IMR-90 (cell line): ENCODE results near the gene C2CD4D. TPM values are rescaled to one million over a fixed set of nuclear protein-coding genes. Genes with fewer than 3 reads are reported as not detected.

Experiments used
- ATAC-seq: fragments of 200-7000 bp; cut with Tn5 transposase; 2 replicates; pipeline ENCODE4 v1.9.1; 2020; ENCODE audit warnings: low read depth, mild to moderate bottlenecking, moderate library complexity
- BruUV-seq: library from RNA; stranded (reverse); fragments of 400-500 nt; replicated peaks from 2 replicates; lab custom pipeline; 2021; lab: Mats Ljungman, UMichigan
- CTCF ChIA-PET: fragments of 300-600 bp; formaldehyde crosslinking; extraction: SDS; loops from one replicate; lab custom pipeline; 2021; ENCODE audit warnings: antibody characterized with exemption; lab: Yijun Ruan, JAX
- POLR2A ChIA-PET: fragments of 300-600 bp; sonication (Branson Sonifier 250); formaldehyde crosslinking; loops from one replicate; lab custom pipeline; 2022; ENCODE audit warnings: antibody characterized with exemption; ENCODE audit not compliant: unreplicated experiment; lab: Charles Lee
- DNase-seq: peaks from one replicate; pipeline ENCODE4 v3.0.0; 2013
- H2AFZ ChIP-seq: replicated peaks from 2 replicates; pipeline ENCODE3; 2013; ENCODE audit warnings: low read length, mild to moderate bottlenecking; ENCODE audit not compliant: poor library complexity
- H2AK5ac ChIP-seq: 2 replicates; pipeline ENCODE4 v1.6.1; 2013; ENCODE audit warnings: low read depth, low read length, inconsistent platforms
- H2AK9ac ChIP-seq: replicated peaks from 2 replicates; pipeline ENCODE3; 2013; ENCODE audit warnings: mild to moderate bottlenecking, low read depth, low read length, moderate library complexity; ENCODE audit not compliant: poor library complexity
- H2BK120ac ChIP-seq: 2 replicates; pipeline ENCODE4 v1.6.1; 2013; ENCODE audit warnings: low read depth, low read length, inconsistent platforms
- H2BK15ac ChIP-seq: 3 replicates; pipeline ENCODE4 v1.6.1; 2013; ENCODE audit warnings: low read depth, low read length, inconsistent platforms
- H2BK20ac ChIP-seq: 2 replicates; pipeline ENCODE4 v1.6.1; 2013; ENCODE audit warnings: low read depth, mild to moderate bottlenecking, inconsistent platforms, low read length, moderate library complexity
- H2BK5ac ChIP-seq: 2 replicates; pipeline ENCODE4 v1.6.1; 2013; ENCODE audit warnings: mild to moderate bottlenecking, low read depth, low read length, inconsistent platforms; ENCODE audit not compliant: poor library complexity, severe bottlenecking
- H3K14ac ChIP-seq: replicated peaks from 2 replicates; pipeline ENCODE4 v1.6.1; 2013; ENCODE audit warnings: low read depth, low read length, inconsistent platforms
- H3K18ac ChIP-seq: 2 replicates; pipeline ENCODE4 v1.6.1; 2013; ENCODE audit warnings: low read depth, low read length, control low read depth
- H3K23ac ChIP-seq: 2 replicates; pipeline ENCODE4 v1.6.1; 2013; ENCODE audit warnings: low read depth, low read length, inconsistent platforms
- H3K27ac ChIP-seq: 2 replicates; pipeline ENCODE4 v1.5.1; 2013; ENCODE audit warnings: mild to moderate bottlenecking, control low read depth, low read length; ENCODE audit not compliant: insufficient read depth
- H3K27me3 ChIP-seq: 2 replicates; pipeline ENCODE4 v1.6.1; 2013; ENCODE audit warnings: low read length; ENCODE audit not compliant: control insufficient read depth, insufficient read depth
- H3K36me3 ChIP-seq: 2 replicates; pipeline ENCODE4 v1.6.1; 2013; ENCODE audit warnings: low read length, mixed read lengths; ENCODE audit not compliant: control insufficient read depth, insufficient read depth
- H3K4ac ChIP-seq: 2 replicates; pipeline ENCODE4 v1.6.1; 2013; ENCODE audit warnings: low read depth, low read length, inconsistent platforms
- H3K4me1 ChIP-seq: 2 replicates; pipeline ENCODE4 v1.6.1; 2013; ENCODE audit warnings: low read length, mixed read lengths; ENCODE audit not compliant: control insufficient read depth, insufficient read depth
- H3K4me2 ChIP-seq: 2 replicates; pipeline ENCODE4 v1.6.1; 2013; ENCODE audit warnings: low read depth, mild to moderate bottlenecking, control low read depth, low read length, moderate library complexity
- H3K4me3 ChIP-seq: 2 replicates; pipeline ENCODE4 v1.5.1; 2013; ENCODE audit warnings: low read depth, mild to moderate bottlenecking, control low read depth, low read length, moderate library complexity; ENCODE audit not compliant: insufficient read depth
- H3K56ac ChIP-seq: 2 replicates; pipeline ENCODE4 v1.6.1; 2013; ENCODE audit warnings: low read length, inconsistent platforms; ENCODE audit not compliant: insufficient read depth; ENCODE audit errors: extremely low read depth
- H3K79me1 ChIP-seq, 2 experiments: 2 replicates each; pipeline ENCODE4 v1.6.1; 2013; ENCODE audit warnings: low read length in 2 of 2, inconsistent platforms in 1 of 2, low read depth in 1 of 2
- H3K9ac ChIP-seq: 2 replicates; pipeline ENCODE4 v1.6.1; 2013; ENCODE audit warnings: low read depth, low read length, control low read depth
- H3K9me1 ChIP-seq: 2 replicates; pipeline ENCODE4 v1.6.1; 2013; ENCODE audit warnings: low read length, inconsistent platforms; ENCODE audit not compliant: insufficient read depth
- H3K9me3 ChIP-seq: 2 replicates; pipeline ENCODE4 v1.6.1; 2013; ENCODE audit warnings: low read length; ENCODE audit not compliant: control insufficient read depth, insufficient read depth
- H4K20me1 ChIP-seq: 2 replicates; pipeline ENCODE4 v1.6.1; 2013; ENCODE audit warnings: low read length, inconsistent platforms; ENCODE audit not compliant: insufficient read depth
- H4K5ac ChIP-seq: 2 replicates; pipeline ENCODE4 v1.6.1; 2013; ENCODE audit warnings: mild to moderate bottlenecking, low read depth, low read length, control low read depth
- H4K8ac ChIP-seq, 2 experiments: 2 replicates each; pipeline ENCODE4 v1.6.1; 2013; ENCODE audit warnings: low read depth in 2 of 2, low read length in 2 of 2, control low read depth in 1 of 2, inconsistent platforms in 1 of 2
- H4K91ac ChIP-seq: 2 replicates; pipeline ENCODE4 v1.6.1; 2013; ENCODE audit warnings: low read depth, low read length, inconsistent platforms; ENCODE audit not compliant: insufficient read depth
- CEBPB ChIP-seq: IDR thresholded peaks from 2 replicates; pipeline ENCODE4 v1.6.1; 2012; ENCODE audit warnings: low read depth, low read length, improper control_type of control experiment
- NFE2L2 ChIP-seq: fragments of 150-350 bp; IDR thresholded peaks from 2 replicates; pipeline ENCODE4 v1.6.1; 2016; ENCODE audit warnings: low read depth, mild to moderate bottlenecking, low read length
- dilution Hi-C: fragments of 300-500 bp; cut with HindIII; formaldehyde crosslinking; loops from one replicate; pipeline ENCODE4 v1.14.3; 2018; ENCODE audit warnings: low sequenced_read_pairs; ENCODE audit not compliant: unreplicated experiment
- in situ Hi-C: fragments of 300-500 bp; cut with MboI; formaldehyde crosslinking; loops from 3 replicates; pipeline ENCODE4 v1.14.3; 2019; ENCODE audit warnings: low sequenced_read_pairs, inconsistent platforms, mixed read lengths
- intact Hi-C: fragments of 100-400 bp; cut with micrococcal nuclease; formaldehyde crosslinking; loops from 2 replicates; pipeline ENCODE4 v1.10.0; 2022
- polyA plus RNA-seq, 3 experiments: library from polyadenylated mRNA; depleted of rRNA; stranded (reverse); fragments of >200 nt; gene quantifications; 2 replicates each; pipeline ENCODE4 v1.2.3, GENCODE V29; 2012; ENCODE audit warnings: low replicate concordance in 1 of 3
- total RNA-seq: library from RNA; depleted of rRNA; stranded (reverse); fragments of >200 nt; gene quantifications from 2 replicates; pipeline ENCODE4 v1.2.3, GENCODE V29; 2012

The C2CD4D gene
- total and polyA plus RNA-seq, 2 of the 4 experiments (the other 2 are of a cell fraction) = not detected

DNA sequence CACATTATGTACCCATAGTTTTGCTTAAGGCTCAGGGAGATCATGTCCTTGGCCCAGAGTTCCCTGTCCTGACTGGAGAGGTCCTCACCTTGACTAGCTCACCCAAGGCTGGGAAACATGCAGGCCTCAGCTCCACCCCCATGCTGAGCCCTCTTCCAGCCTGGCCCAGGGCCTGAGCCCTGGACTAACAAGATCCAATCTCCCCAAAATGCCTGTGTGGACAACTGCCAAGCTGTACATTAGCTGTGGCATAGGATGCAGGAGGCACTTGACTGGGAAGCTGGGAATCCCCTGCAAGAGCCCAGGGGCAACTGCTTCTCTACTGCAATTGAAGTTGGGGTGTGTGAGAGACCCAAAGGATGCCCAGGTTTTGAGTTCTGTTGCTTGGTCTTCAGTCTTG, 36.5 kb downstream of the C2CD4D start:
- no peaks in the 10 kb centered on the region for H3K4me1 ChIP-seq
- H3K9me3 ChIP-seq = no peaks in the 10 kb centered on the region
- no peak overlapping the region for H2BK20ac ChIP-seq
- no peak for ATAC-seq
- no peak overlapping the region for H3K27ac ChIP-seq
- H4K91ac ChIP-seq = no peak overlapping the region
- no peaks in the 10 kb centered on the region for H3K36me3 ChIP-seq
- no peak overlapping the region for H4K8ac ChIP-seq
- H3K18ac ChIP-seq = no peak overlapping the region
- no peak overlapping the region for H4K5ac ChIP-seq
- no peak overlapping the region for H3K14ac ChIP-seq
- H3K9ac ChIP-seq = no peak overlapping the region
- no peak overlapping the region for H2BK15ac ChIP-seq
- H2AK9ac ChIP-seq = no peak overlapping the region
- CTCF ChIA-PET = no interaction called here
- H3K4me3 ChIP-seq = no peak overlapping the region
- no peak for DNase-seq
- H2AK5ac ChIP-seq = no peak overlapping the region
- in situ Hi-C loops (no loop called here), dilution Hi-C loops (no loop called here), intact Hi-C loops (no loop called here)
- H3K23ac ChIP-seq = no peak overlapping the region
- H3K4me2 ChIP-seq = no peak overlapping the region
- POLR2A ChIA-PET = no interaction called here
- TF ChIP-seq CEBPB = no peak
- no peak for TF ChIP-seq NFE2L2
- no peak overlapping the region for H2BK5ac ChIP-seq
- no peaks in the 10 kb centered on the region for H3K79me1 ChIP-seq
- H3K27me3 ChIP-seq = peaks cover 87% of the 10 kb centered on the region
- H3K4ac ChIP-seq = no peak overlapping the region
- no peak overlapping the region for H2BK120ac ChIP-seq
- no peak overlapping the region for H3K56ac ChIP-seq
- no peaks in the 10 kb centered on the region for H4K20me1 ChIP-seq
- no TSS peak for BruUV-seq
- H3K9me1 ChIP-seq = no peaks in the 10 kb centered on the region
- H2AFZ ChIP-seq = no peak overlapping the region
